ENCODE data around the gene PGLYRP3.

PGLYRP3 gene

GRCh38 chr1:153260585-153261280 lies 52.0 kb downstream of the PGLYRP3 start:
- no peak for DNase-seq (ENCODE audit: low read depth)

- DNase-seq (ENCODE audit: low read depth): no peak
Measured at GRCh38 chr1:153259387-153259786, 53.4 kb downstream of the PGLYRP3 start, which contains the start of gene LORICRIN. Gene LORICRIN, plus strand, starts transcription at chr1:153259687. Its CDS starts 1,263 bp downstream, at chr1:153260950.

- DNase-seq (ENCODE audit: low read depth): no peak
Measured at GRCh38 chr1:153253693-153254092, 59.1 kb downstream of the PGLYRP3 start.

- no peak for DNase-seq (ENCODE audit: low read depth)
Measured at GRCh38 chr1:153253076-153253475, 59.7 kb downstream of the PGLYRP3 start.

- DNase-seq (ENCODE audit: low read depth): no peak
Measured at GRCh38 chr1:153251988-153252387, 60.8 kb downstream of the PGLYRP3 start.

- no peak for DNase-seq (ENCODE audit: low read depth)
Measured at GRCh38 chr1:153251562-153251961, 61.2 kb downstream of the PGLYRP3 start.

GRCh38 chr1:153251087-153251486 lies 61.7 kb downstream of the PGLYRP3 start:
- no peak for DNase-seq (ENCODE audit: low read depth)

- no peak for DNase-seq (ENCODE audit: low read depth)
Measured at GRCh38 chr1:153250166-153250565, 62.6 kb downstream of the PGLYRP3 start.

- DNase-seq (ENCODE audit: low read depth): no peak
Measured at GRCh38 chr1:153248176-153248879, 64.4 kb downstream of the PGLYRP3 start.
